ENCODE results near the gene MPDZ. TPM values are rescaled to one million over a fixed set of nuclear protein-coding genes. Genes with fewer than 3 reads are reported as not detected.

MPDZ gene
- polyA plus RNA-seq, 2 of the 4 experiments (the other 2 are of a cell fraction): 19.5 to 36.4 TPM

- no peaks in the 10 kb centered on the region for H3K4me1 ChIP-seq
- DNase-seq (ENCODE audit: low read depth in 1 of 2, low spot score in 1 of 2): no peak
- no peak overlapping the region for H3K27ac ChIP-seq
- H3K4me2 ChIP-seq: no peak overlapping the region
- FAIRE-seq: no peak
- no peaks in the 10 kb centered on the region for H3K9me3 ChIP-seq
- ATAC-seq: no peak
- H3K4me3 ChIP-seq: no peak overlapping the region
- CTCF ChIA-PET: no interaction called here
- no peak for TF ChIP-seq ZSCAN20 (CRISPR knock-in tag; IDR thresholded peaks at IDR 0.05)
- no peak for TF ChIP-seq E2F6 (IDR thresholded peaks at IDR 0.05; ENCODE audit: borderline replicate concordance, low read depth)
- no peak for TF ChIP-seq HEYL (CRISPR knock-in tag; IDR thresholded peaks at IDR 0.05)
- TF ChIP-seq POLR2A (IDR thresholded peaks at IDR 0.05; ENCODE audit: low read length): no peak
- no peak for TF ChIP-seq BHLHE40 (IDR thresholded peaks at IDR 0.05; ENCODE audit: low read depth, low read length)
- TF ChIP-seq KDM1A (IDR thresholded peaks at IDR 0.05; ENCODE audit: low read depth): no peak
- no peak for TF ChIP-seq RAD21 (conservative IDR thresholded peaks at IDR 0.05 in 1 of 2, IDR thresholded peaks at IDR 0.05 in 1 of 2)
- TF ChIP-seq GATA3 (IDR thresholded peaks at IDR 0.05; ENCODE audit: borderline replicate concordance): no peak
- TF ChIP-seq HOXB13 (CRISPR knock-in tag; IDR thresholded peaks at IDR 0.05; ENCODE audit: low read depth): no peak
- no peak for TF ChIP-seq NR3C1 (IDR thresholded peaks at IDR 0.05)
- no peak for TF ChIP-seq CTCF (IDR thresholded peaks at IDR 0.05)
- TF ChIP-seq NFE2L2 (conservative IDR thresholded peaks at IDR 0.05; ENCODE audit: low read length): no peak
- no peak for TF ChIP-seq PBX3 (IDR thresholded peaks at IDR 0.05)
- no peak for TF ChIP-seq EHF (CRISPR knock-in tag; IDR thresholded peaks at IDR 0.05)
- TF ChIP-seq CEBPB (IDR thresholded peaks at IDR 0.05): no peak
- TF ChIP-seq MAX (IDR thresholded peaks at IDR 0.05): no peak
- TF ChIP-seq ATOH8 (CRISPR knock-in tag; IDR thresholded peaks at IDR 0.05; ENCODE audit: low read depth): no peak
- no peak for TF ChIP-seq MAZ (IDR thresholded peaks at IDR 0.05; ENCODE audit: borderline replicate concordance, low read depth, low read length)
- TF ChIP-seq ZFP36 (IDR thresholded peaks at IDR 0.05; ENCODE audit: borderline replicate concordance, partially characterized antibody): no peak
- POLR2A ChIA-PET: no interaction called here
These were observed 202.9 kb downstream of the MPDZ start for GRCh38 chr9:13076616-13077015.

GRCh38 chr9:13071921-13072320 lies 207.6 kb downstream of the MPDZ start:
- no peak for FAIRE-seq
- POLR2A ChIA-PET: no interaction called here
- Histone ChIP-seq H3K4me1 (no peaks in the 10 kb centered on the region), H3K27ac (no peak overlapping the region), H3K9me3 (no peaks in the 10 kb centered on the region), H3K4me2 (no peak overlapping the region), H3K4me3 (no peak overlapping the region)
- no peak for DNase-seq (ENCODE audit: low read depth in 1 of 2, low spot score in 1 of 2)
- CTCF ChIA-PET: no interaction called here
- ATAC-seq: no peak
- TF ChIP-seq MYC (IDR thresholded peaks at IDR 0.05; ENCODE audit: borderline replicate concordance, low read length): no peak
- TF ChIP-seq HOXA7 (CRISPR knock-in tag; IDR thresholded peaks at IDR 0.05): no peak
- TF ChIP-seq ZFP36 (IDR thresholded peaks at IDR 0.05; ENCODE audit: borderline replicate concordance, partially characterized antibody): no peak
- TF ChIP-seq REST (IDR thresholded peaks at IDR 0.05): no peak
- TF ChIP-seq ZC3H11A (IDR thresholded peaks at IDR 0.05): no peak
- no peak for TF ChIP-seq FOSB (CRISPR knock-in tag; IDR thresholded peaks at IDR 0.05)
- no peak for TF ChIP-seq MAFK (IDR thresholded peaks at IDR 0.05; ENCODE audit: partially characterized antibody)
- no peak for TF ChIP-seq GATA3 (IDR thresholded peaks at IDR 0.05; ENCODE audit: borderline replicate concordance)
- no peak for TF ChIP-seq NFE2L2 (conservative IDR thresholded peaks at IDR 0.05; ENCODE audit: low read length)
- TF ChIP-seq RARB (CRISPR knock-in tag; IDR thresholded peaks at IDR 0.05): no peak
- TF ChIP-seq NPAS2 (CRISPR knock-in tag; IDR thresholded peaks at IDR 0.05; ENCODE audit: borderline replicate concordance): no peak
- TF ChIP-seq BCL3 (IDR thresholded peaks at IDR 0.05): no peak
- no peak for TF ChIP-seq MAX (IDR thresholded peaks at IDR 0.05)
- no peak for TF ChIP-seq CHD2 (IDR thresholded peaks at IDR 0.05; ENCODE audit: low read length, partially characterized antibody)
- no peak for TF ChIP-seq HEYL (CRISPR knock-in tag; IDR thresholded peaks at IDR 0.05)
- no peak for TF ChIP-seq FOXS1 (CRISPR knock-in tag; IDR thresholded peaks at IDR 0.05)
- no peak for TF ChIP-seq JUNB (IDR thresholded peaks at IDR 0.05)

Measured in A549 (cell line).